ENCODE results near the gene TMEM208. TPM values are rescaled to one million over a fixed set of nuclear protein-coding genes. Genes with fewer than 3 reads are reported as not detected.

Gene TMEM208
- total and polyA plus RNA-seq, 2 of the 13 experiments (the other 11 are each of a cell fraction or from before 2014, with no cell fraction given): 58.8 to 72.9 TPM

- Histone ChIP-seq H3K36me3 (replicated peaks in 1 of 2; ENCODE audit: control insufficient read depth in 1 of 2, insufficient read depth in 2 of 2, low read length in 2 of 2) (no peaks in the 10 kb centered on the region), H3K27ac (ENCODE audit: extremely low read length, insufficient read depth, low read length) (no peak overlapping the region), H3K4me1 (ENCODE audit: insufficient read depth, low read length) (peaks cover 6% of the 10 kb centered on the region), H3K4me3 (replicated peaks in 1 of 3; ENCODE audit: insufficient read depth in 1 of 3, low read depth in 2 of 3, low read length in 3 of 3) (no peak overlapping the region), H3K4me2 (ENCODE audit: low read depth, low read length) (no peak overlapping the region), H3K9me3 (ENCODE audit: low read length) (no peaks in the 10 kb centered on the region), H3K79me2 (ENCODE audit: insufficient read depth, low read length) (no peaks in the 10 kb centered on the region), H4K20me1 (ENCODE audit: insufficient read depth, low read length) (no peaks in the 10 kb centered on the region), H3K27me3 (ENCODE audit: control insufficient read depth in 1 of 2, insufficient read depth in 2 of 2, low read length in 2 of 2) (peaks cover 8 to 40% of the 10 kb centered on the region in 2 experiments; a peak in 4 of 5 replicates), H3K9ac (ENCODE audit: insufficient read depth, low read depth, low read length) (no peak overlapping the region), H2AFZ (ENCODE audit: low read length) (no peak overlapping the region)
- POLR2A ChIA-PET: no interaction called here
- CTCF ChIA-PET (ENCODE audit: low intra/inter-chr PET ratio, low total read pairs): interaction anchor here (1.8 kb wide), 1 partner anchor 22 kb away, joined by 4 read pairs; no protein-coding TSS in a partner anchor
- TF ChIP-seq SMAD9 (CRISPR knock-in tag; IDR thresholded peaks at IDR 0.05): no peak
- no peak for TF ChIP-seq PCBP2 (optimal IDR thresholded peaks at IDR 0.05; ENCODE audit: low read depth, low read length, poor library complexity, severe bottlenecking)
- no peak for TF ChIP-seq ZNF235 (CRISPR knock-in tag; IDR thresholded peaks at IDR 0.05; ENCODE audit: borderline replicate concordance)
- no peak for TF ChIP-seq FOXO1 (CRISPR knock-in tag; IDR thresholded peaks at IDR 0.05)
- TF ChIP-seq KLF11 (CRISPR knock-in tag; IDR thresholded peaks at IDR 0.05): no peak
- ATAC-seq (no peak), DNase-seq (ENCODE audit: low spot score) (no peak), FAIRE-seq (no peak)
- in situ Hi-C loops (cut with HindIII; ENCODE audit: extremely low pct_ligation_motif_present, low pct_unique_long_range_greater_than_20kb): no loop called here
- no TSS peak for BruUV-seq (replicated peaks)
- intact Hi-C loops (cut with micrococcal nuclease; ENCODE audit: unreplicated experiment): no loop called here
- 4% methylated on average over 3 of the region's 3 CpGs for WGBS (ENCODE audit: low lambda C conversion rate)
Measured at GRCh38 chr16:67263201-67263600, 36.3 kb downstream of the TMEM208 start.

- POLR2A ChIA-PET: interaction anchor here (0.8 kb wide), 1 partner anchor 13 kb away, joined by 3 read pairs; no protein-coding TSS in a partner anchor
- 57% methylated on average over 9 of the region's 9 CpGs for WGBS (ENCODE audit: low lambda C conversion rate)
- FAIRE-seq: no peak
- TF ChIP-seq ZNF234 (CRISPR knock-in tag; conservative IDR thresholded peaks at IDR 0.05) (no peak), CTCF (CRISPR knock-in tag; IDR thresholded peaks at IDR 0.05) (peak; percentile 49), SP140L (CRISPR knock-in tag; IDR thresholded peaks at IDR 0.05; ENCODE audit: borderline replicate concordance) (no peak), SPEN (CRISPR knock-in tag; IDR thresholded peaks at IDR 0.05; ENCODE audit: low read depth) (no peak), ERF (CRISPR knock-in tag; IDR thresholded peaks at IDR 0.05) (no peak), TEAD3 (CRISPR knock-in tag; optimal IDR thresholded peaks at IDR 0.05; ENCODE audit: borderline replicate concordance) (no peak), GATAD2A (CRISPR knock-in tag; IDR thresholded peaks at IDR 0.05) (no peak), ZBTB3 (CRISPR knock-in tag; IDR thresholded peaks at IDR 0.05; ENCODE audit: borderline replicate concordance, low read depth) (no peak), ZNF687 (CRISPR knock-in tag; IDR thresholded peaks at IDR 0.05) (peak; percentile 20; the same call in 1 of the 2 replicates)
Measured at GRCh38 chr16:67264277-67264676, 37.3 kb downstream of the TMEM208 start.

More at GRCh38 chr16:67264277-67264676, 37.3 kb downstream of the TMEM208 start:
- H3K4me3 ChIP-seq (replicated peaks in 1 of 3; ENCODE audit: insufficient read depth in 1 of 3, low read depth in 2 of 3, low read length in 3 of 3): no peak overlapping the region
- no TSS peak for BruUV-seq (replicated peaks)
- H3K4me1 ChIP-seq (ENCODE audit: insufficient read depth, low read length): no peaks in the 10 kb centered on the region
- no peaks in the 10 kb centered on the region for H3K36me3 ChIP-seq (replicated peaks in 1 of 2; ENCODE audit: control insufficient read depth in 1 of 2, insufficient read depth in 2 of 2, low read length in 2 of 2)
- CTCF ChIA-PET (ENCODE audit: low intra/inter-chr PET ratio, low total read pairs): interaction anchor here (0.6 kb wide), 1 partner anchor 286 kb away, joined by 3 read pairs; no protein-coding TSS in a partner anchor
- no peaks in the 10 kb centered on the region for H4K20me1 ChIP-seq (ENCODE audit: insufficient read depth, low read length)
- no peak for DNase-seq (ENCODE audit: low spot score)
- ATAC-seq: peak; percentile 64
- H3K79me2 ChIP-seq (ENCODE audit: insufficient read depth, low read length): no peaks in the 10 kb centered on the region
- H3K9me3 ChIP-seq (ENCODE audit: low read length): no peaks in the 10 kb centered on the region
- no peak overlapping the region for H3K27ac ChIP-seq (ENCODE audit: extremely low read length, insufficient read depth, low read length)
- intact Hi-C loops (cut with micrococcal nuclease; ENCODE audit: unreplicated experiment): no loop called here
- no peak overlapping the region for H3K4me2 ChIP-seq (ENCODE audit: low read depth, low read length)
- H2AFZ ChIP-seq (ENCODE audit: low read length): no peak overlapping the region
- H3K9ac ChIP-seq (ENCODE audit: insufficient read depth, low read depth, low read length): no peak overlapping the region
- in situ Hi-C loops (cut with HindIII; ENCODE audit: extremely low pct_ligation_motif_present, low pct_unique_long_range_greater_than_20kb): no loop called here
- peaks cover 8 to 40% of the 10 kb centered on the region in 2 experiments; a peak in 4 of 5 replicates for H3K27me3 ChIP-seq (ENCODE audit: control insufficient read depth in 1 of 2, insufficient read depth in 2 of 2, low read length in 2 of 2)

Data from HepG2 (cell line).